ENCODE measurements around the gene KCNA10.

KCNA10 gene

DNA sequence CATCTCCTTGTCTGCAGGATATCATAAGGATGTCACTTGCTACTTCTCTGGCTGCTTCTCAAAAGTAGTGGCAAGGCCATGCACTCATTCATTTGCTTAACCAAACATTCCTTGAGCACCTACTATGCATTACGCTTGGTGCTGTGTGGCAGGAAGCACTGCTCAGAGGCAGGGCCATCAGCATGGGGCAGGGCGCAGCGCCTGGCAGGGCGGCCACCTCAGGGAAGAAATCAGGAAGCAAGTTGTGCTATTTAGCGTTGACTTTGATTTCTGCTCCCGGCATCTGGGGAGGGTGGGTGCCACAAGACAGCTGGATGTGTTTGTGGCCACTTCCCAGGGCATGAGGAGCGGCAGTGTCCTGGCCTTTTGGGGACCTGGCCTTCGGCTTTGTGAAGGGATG lies 40.1 kb downstream of the KCNA10 start:
- POLR2A ChIA-PET: no interaction called here
- TF ChIP-seq, protein P1, sequence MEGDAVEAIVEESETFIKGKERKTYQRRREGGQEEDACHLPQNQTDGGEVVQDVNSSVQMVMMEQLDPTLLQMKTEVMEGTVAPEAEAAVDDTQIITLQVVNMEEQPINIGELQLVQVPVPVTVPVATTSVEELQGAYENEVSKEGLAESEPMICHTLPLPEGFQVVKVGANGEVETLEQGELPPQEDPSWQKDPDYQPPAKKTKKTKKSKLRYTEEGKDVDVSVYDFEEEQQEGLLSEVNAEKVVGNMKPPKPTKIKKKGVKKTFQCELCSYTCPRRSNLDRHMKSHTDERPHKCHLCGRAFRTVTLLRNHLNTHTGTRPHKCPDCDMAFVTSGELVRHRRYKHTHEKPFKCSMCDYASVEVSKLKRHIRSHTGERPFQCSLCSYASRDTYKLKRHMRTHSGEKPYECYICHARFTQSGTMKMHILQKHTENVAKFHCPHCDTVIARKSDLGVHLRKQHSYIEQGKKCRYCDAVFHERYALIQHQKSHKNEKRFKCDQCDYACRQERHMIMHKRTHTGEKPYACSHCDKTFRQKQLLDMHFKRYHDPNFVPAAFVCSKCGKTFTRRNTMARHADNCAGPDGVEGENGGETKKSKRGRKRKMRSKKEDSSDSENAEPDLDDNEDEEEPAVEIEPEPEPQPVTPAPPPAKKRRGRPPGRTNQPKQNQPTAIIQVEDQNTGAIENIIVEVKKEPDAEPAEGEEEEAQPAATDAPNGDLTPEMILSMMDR (IDR thresholded peaks at IDR 0.05; ENCODE audit: control extremely low read depth, extremely low read depth, low read depth, missing control alignments): no peak
- DNase-seq (ENCODE audit: extremely low spot score): no peak
- CTCF ChIA-PET: interaction anchor here (2.9 kb wide), 1 partner anchor 17 kb away, joined by 22 read pairs; no protein-coding TSS in a partner anchor

DNA sequence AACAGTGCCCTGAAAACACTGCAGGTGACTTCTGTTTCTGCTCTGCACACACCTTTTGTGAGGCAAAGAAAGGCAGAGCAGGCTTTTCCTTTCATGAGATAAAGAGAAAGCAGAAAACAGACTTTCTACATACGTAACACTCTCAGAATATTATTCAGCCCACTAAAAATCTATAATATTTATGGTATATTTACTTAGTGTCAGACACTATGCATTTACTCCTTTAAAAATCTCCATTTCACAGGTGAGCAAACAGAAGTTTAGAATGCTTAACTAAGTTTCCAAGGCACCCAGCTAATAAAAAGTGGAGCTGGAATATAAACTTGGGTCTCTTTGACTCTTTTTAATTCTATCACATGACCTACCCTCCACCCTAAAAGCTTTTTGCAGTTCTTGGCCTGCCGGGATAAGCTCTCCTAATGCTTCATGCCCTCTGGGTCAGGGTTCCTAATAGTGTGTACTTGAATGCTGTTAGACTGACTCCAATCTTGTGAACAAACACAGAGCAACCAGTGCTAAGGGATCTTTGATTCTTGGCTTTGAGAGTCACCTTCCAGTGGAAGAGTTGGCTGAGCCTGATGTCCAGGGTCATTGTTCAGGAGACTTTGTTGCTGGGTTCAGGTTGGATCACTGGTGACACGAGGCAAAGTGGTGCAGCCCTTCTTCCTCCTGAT lies 40.9 kb downstream of the KCNA10 start:
- DNase-seq (ENCODE audit: extremely low spot score): no peak
- ChIA-PET CTCF (interaction anchor here (2.9 kb wide), 1 partner anchor 18 kb away, joined by 22 read pairs; no protein-coding TSS in a partner anchor), POLR2A (no interaction called here)
- TF ChIP-seq, protein P1 (IDR thresholded peaks at IDR 0.05; ENCODE audit: control extremely low read depth, extremely low read depth, low read depth, missing control alignments): no peak

DNA sequence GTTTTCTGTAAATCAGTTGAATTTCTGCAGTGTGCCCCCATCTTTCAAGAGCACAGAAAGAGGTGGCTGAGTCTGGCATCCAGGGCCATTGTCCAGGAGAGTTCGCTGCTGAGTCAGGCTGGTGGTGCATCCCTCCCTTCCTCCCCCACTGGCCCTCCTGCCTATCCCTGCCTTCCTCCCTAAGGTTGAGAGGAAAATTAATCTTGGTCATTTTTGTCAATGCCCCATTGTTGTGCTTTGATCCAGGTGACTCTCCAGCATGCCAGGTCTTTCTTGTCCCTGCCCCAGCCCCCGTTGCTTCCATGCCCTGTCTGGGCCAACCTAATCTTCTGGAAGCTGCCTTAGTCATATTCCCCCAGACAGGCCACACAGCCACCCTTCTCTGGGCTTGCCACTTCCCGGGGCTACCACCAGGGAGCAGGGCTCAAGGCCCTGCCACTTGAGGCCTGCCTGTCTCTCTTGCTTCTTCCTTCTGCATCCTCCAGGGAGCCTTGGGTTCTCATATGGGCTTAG lies 41.5 kb downstream of the KCNA10 start:
- no peak for DNase-seq (ENCODE audit: extremely low spot score)
- POLR2A ChIA-PET: no interaction called here
- CTCF ChIA-PET: interaction anchor here (1.2 to 2.9 kb wide), 2 partner anchors 18 to 270 kb away, joined by 4 to 22 read pairs; no protein-coding TSS in a partner anchor
- TF ChIP-seq, protein P1 (IDR thresholded peaks at IDR 0.05; ENCODE audit: control extremely low read depth, extremely low read depth, low read depth, missing control alignments): no peak

DNA sequence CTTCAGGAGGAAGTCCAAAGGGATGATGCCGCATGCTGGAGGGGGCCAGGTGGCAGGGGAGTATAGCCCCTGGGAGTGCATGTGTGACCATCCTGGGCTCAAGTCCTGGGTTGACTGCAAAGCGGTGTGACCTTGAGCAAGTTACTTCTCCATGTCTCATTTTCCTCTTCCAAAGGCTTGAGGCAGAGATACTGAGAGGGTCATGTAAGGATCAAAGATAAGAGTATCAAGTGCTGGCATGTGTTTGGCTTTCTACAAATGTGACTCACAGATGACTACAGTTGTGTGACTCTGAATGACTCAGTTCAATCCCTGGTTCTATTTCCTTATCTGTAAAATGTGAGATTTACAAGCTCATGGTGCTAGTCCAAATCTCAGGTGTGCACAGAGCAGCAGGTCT lies 41.9 kb downstream of the KCNA10 start:
- CTCF ChIA-PET: interaction anchor here (1.2 to 2.9 kb wide), 3 partner anchors 18 to 269 kb away, joined by 4 to 22 read pairs (median 6); no protein-coding TSS in a partner anchor
- POLR2A ChIA-PET: no interaction called here
- TF ChIP-seq, protein P1 (IDR thresholded peaks at IDR 0.05; ENCODE audit: control extremely low read depth, extremely low read depth, low read depth, missing control alignments): no peak
- DNase-seq (ENCODE audit: extremely low spot score): no peak

DNA sequence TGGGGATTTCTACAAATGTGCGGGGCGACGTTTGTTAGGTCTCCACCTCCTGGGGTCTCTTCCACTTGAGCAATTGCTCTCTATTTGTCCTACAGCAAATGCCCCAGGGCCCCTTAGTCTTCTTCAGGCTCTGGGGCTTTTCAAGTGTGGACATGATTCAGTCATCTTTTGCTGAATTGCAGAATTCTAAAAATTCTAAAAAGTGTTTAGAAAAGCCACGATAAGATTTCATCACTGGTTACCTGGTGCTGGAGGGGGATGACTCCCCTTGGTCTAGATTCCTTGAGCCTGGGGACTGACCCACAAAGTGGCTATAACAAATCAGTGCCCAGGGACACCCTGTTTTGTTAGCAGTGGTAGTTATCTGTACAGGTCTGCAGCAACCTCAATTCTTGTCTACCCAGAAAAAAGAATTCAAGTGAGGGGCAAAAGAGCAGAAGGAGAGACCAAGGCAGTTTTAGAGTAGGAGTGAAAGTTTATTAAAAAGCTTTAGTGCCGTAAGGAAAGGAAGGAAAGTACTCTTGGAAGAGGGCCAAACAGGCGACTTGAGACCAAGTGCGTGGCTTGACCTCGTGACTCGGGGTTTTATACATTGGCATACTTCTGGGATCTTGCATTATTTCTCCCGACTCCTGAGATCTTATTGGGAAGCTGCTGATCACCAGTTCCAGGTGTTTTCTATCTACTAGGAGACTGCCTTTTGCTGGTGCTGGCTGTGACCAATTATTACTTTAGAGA lies 42.8 kb downstream of the KCNA10 start:
- TF ChIP-seq, protein P1 (IDR thresholded peaks at IDR 0.05; ENCODE audit: control extremely low read depth, extremely low read depth, low read depth, missing control alignments): no peak
- ChIA-PET POLR2A (no interaction called here), CTCF (interaction anchor here (1.2 to 2.9 kb wide), 3 partner anchors 17 to 268 kb away, joined by 4 to 22 read pairs (median 6); no protein-coding TSS in a partner anchor)
- DNase-seq (ENCODE audit: extremely low spot score): no peak

DNA sequence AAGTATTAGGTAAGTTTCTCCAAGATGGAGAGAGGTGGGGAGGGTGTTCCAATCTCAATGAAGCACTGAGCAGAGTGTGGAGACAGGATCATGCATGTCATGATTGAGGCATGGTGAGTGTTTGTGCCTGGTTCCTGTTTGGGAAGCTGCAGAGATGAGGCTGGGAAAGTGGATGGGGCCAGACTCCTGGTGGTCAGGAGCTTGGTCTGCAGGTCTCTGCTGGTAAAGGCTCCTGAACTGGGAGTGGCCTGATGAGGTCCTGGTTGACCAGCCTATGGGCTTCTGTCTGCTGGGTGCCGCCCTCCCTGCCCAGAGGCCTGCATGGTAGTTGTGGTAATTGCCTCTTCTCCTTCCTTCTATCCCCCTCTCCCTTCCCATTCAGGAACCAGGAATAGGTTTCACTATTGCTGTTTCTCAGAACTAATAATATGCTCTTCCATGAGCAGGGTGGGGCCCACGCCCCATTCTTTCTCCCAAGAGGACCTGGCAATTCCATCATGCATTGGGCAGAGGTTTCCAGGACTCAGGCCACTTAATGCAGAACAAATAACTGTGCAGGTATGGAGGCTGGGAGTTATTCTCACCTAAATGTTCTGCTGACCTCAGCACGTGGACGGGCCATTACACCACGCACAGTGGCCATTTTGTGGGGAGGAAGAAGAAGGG lies 43.5 kb downstream of the KCNA10 start:
- no peak for DNase-seq (ENCODE audit: extremely low spot score)
- ChIA-PET POLR2A (no interaction called here), CTCF (interaction anchor here (1.4 kb wide), 1 partner anchor 16 kb away, joined by 6 read pairs; no protein-coding TSS in a partner anchor)
- TF ChIP-seq, protein P1 (IDR thresholded peaks at IDR 0.05; ENCODE audit: control extremely low read depth, extremely low read depth, low read depth, missing control alignments): no peak
